K562 (cell line): ENCODE results near the gene STK16. TPM values are rescaled to one million over a fixed set of nuclear protein-coding genes. Genes with fewer than 3 reads are reported as not detected.

Source experiments
- AFF1 ChIP-seq, 2 experiments: fragments of 450-650 bp; IDR thresholded peaks; 2 replicates each; pipeline ENCODE4 v1.6.1; 2018; ENCODE audit warnings: mild to moderate bottlenecking in 2 of 2, low read depth in 1 of 2; ENCODE audit not compliant: partially characterized antibody in 2 of 2
- CBX3 ChIP-seq, 2 experiments: IDR thresholded peaks; 1 replicate in 1 of 2; 2 replicates in 1 of 2; pipeline ENCODE4 v1.6.1; 2012; ENCODE audit warnings: inconsistent platforms in 2 of 2, low read length in 2 of 2, borderline replicate concordance in 1 of 2, control low read depth in 1 of 2
- CTBP1 ChIP-seq: fragments of 450-650 bp; IDR thresholded peaks from 2 replicates; pipeline ENCODE4 v1.6.1; 2016; ENCODE audit warnings: borderline replicate concordance
- EHMT2 ChIP-seq: fragments of 450-650 bp; IDR thresholded peaks from 2 replicates; pipeline ENCODE4 v1.6.1; 2018; ENCODE audit warnings: antibody characterized with exemption
- FOS ChIP-seq: IDR thresholded peaks from 3 replicates; pipeline ENCODE4 v1.6.1; 2011; ENCODE audit not compliant: insufficient read length; ENCODE audit errors: extremely low read depth
- FOXJ3 ChIP-seq: sonication (generic); formaldehyde crosslinking; IDR thresholded peaks from 2 replicates; pipeline ENCODE4 v1.4.0; 2020; ENCODE audit warnings: mild to moderate bottlenecking, missing genetic modification reagents
- KLF6 ChIP-seq: fragments of 250-450 bp; sonication (Bioruptor Pico); IDR thresholded peaks from 2 replicates; pipeline ENCODE4 v1.4.0; 2020; ENCODE audit warnings: mild to moderate bottlenecking, moderate library complexity, borderline replicate concordance
- L3MBTL2 ChIP-seq: fragments of 450-650 bp; IDR thresholded peaks from 2 replicates; pipeline ENCODE4 v1.6.1; 2016; ENCODE audit warnings: mild to moderate bottlenecking, moderate library complexity
- MCM5 ChIP-seq: fragments of 450-650 bp; IDR thresholded peaks from 2 replicates; pipeline ENCODE4 v1.6.1; 2016; ENCODE audit warnings: low read depth
- TSC22D4 ChIP-seq: fragments of 450-650 bp; IDR thresholded peaks from 2 replicates; pipeline ENCODE4 v1.6.1; 2016; ENCODE audit warnings: missing genetic modification characterization, missing biosample characterization, control low read depth
- VEZF1 ChIP-seq: fragments of 200-800 bp; sonication (Bioruptor generic); IDR thresholded peaks from 2 replicates; pipeline ENCODE4 v1.6.1; 2017; ENCODE audit warnings: missing genetic modification characterization, missing compliant biosample characterization
- ZBTB34 ChIP-seq: fragments of 250-450 bp; sonication (Bioruptor Pico); IDR thresholded peaks from 2 replicates; pipeline ENCODE4 v1.8.0; 2021; ENCODE audit warnings: mild to moderate bottlenecking, moderate library complexity
- ZNF239 ChIP-seq: fragments of 250-450 bp; sonication (Bioruptor Pico); IDR thresholded peaks from 2 replicates; pipeline ENCODE4 v1.4.0; 2020; ENCODE audit warnings: mild to moderate bottlenecking
- ZNF778 ChIP-seq: fragments of 450-650 bp; formaldehyde crosslinking; IDR thresholded peaks from 2 replicates; pipeline ENCODE4 v1.4.0; 2020; ENCODE audit warnings: mild to moderate bottlenecking, moderate library complexity
- polyA plus RNA-seq, 8 experiments: library from polyadenylated mRNA; depleted of rRNA in 4 of 8; stranded (reverse) in 5 of 8; unstranded in 3 of 8; fragments of >200 nt; fragmentation: Nextera tagmentation in 2 of 8; fragmentation: Illumina TruSeq in 1 of 8; extraction: Ambion mirVana in 2 of 8; extraction: Trizol in 1 of 8; gene quantifications; 2 replicates each; pipeline versions ENCODE4 v1.2.1 to v1.2.3, GENCODE V29; 2011 to 2014; ENCODE audit warnings: inconsistent platforms in 1 of 8, missing spikeins in 1 of 8
- total RNA-seq, 7 experiments: library from RNA; depleted of rRNA in 6 of 7; stranded (reverse); fragments of >200 nt in 6 of 7; fragmentation: Illumina TruSeq in 2 of 7; extraction: Trizol in 2 of 7; gene quantifications; 2 replicates each; pipeline versions ENCODE4 v1.2.1 to v1.2.3, GENCODE V29; 2011 to 2021; ENCODE audit warnings: low replicate concordance in 1 of 7
- TF ChIP-seq, protein P1 (sequence below), 2 experiments: fragments of 250-450 bp in 1 of 2; fragments of 450-650 bp in 1 of 2; sonication (Bioruptor Pico) in 1 of 2; IDR thresholded peaks; 2 replicates each; pipeline versions ENCODE4 v1.6.1 to v1.8.0; 2016 to 2021; ENCODE audit warnings: mild to moderate bottlenecking in 2 of 2, moderate library complexity in 2 of 2, missing compliant biosample characterization in 1 of 2, missing genetic modification characterization in 1 of 2

The STK16 gene
- total and polyA plus RNA-seq, 9 of the 15 experiments (the other 6 are each of a cell fraction or from before 2014, with no cell fraction given), result 5.4 to 36.2 (median 17.8) TPM

DNA sequence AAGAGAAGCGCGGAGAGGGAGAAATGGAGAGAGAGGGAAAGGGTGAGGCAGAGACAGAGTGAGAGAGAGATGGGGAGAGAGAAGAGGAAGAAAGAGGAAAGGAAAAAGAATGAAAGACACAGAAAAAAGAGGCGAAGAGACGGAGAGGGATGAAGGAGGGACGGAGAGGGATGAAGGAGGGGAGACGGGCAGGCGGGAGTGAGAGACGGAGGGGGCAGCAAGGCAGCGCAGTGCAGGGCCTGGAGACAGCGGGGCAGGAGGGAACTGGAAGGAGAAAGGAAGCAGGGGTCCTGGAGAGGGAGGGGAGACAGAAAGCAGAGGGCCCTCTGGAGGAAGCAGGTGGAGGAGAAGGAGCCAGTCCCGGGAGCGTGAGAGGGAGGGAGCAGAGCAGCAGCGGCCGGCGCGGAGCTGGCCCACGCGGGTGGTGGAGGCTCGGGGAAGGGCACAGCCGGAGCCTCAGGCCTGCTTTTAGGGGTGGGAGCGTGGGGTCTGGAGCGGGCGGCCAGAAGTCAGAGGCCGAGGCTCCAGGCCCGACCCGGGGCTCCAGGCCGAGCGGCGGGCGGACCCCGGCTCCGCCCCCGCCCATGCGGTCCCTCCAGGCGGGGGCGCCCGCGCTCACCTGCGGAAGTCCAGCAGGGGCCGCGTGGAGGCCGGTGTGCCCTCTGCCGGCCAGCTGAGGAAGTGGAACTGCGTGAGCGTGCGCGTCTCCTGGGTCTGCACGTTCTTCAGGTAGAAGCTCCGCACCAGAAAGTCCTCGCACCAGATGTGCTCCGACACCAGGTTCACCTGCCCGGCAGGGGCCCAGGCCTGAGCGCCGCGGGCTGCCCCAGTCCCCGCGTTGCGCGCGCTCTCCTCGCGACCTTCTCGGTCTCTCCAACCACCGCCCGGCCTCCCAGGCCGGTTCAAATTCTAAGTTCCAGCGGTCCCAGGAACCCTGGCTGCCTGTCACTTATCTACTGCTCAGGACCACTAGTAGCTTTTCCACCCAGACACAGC, 49.4 kb downstream of the STK16 start (continued):
- TF ChIP-seq ZNF239 (CRISPR knock-in tag) (no peak), AFF1 (IDR thresholded peaks at IDR 0.05; ENCODE audit: low read depth in 1 of 2, partially characterized antibody in 2 of 2) (no peak), TSC22D4 (tag) (no peak), MCM5 (no peak), CBX3 (IDR thresholded peaks at IDR 0.05; ENCODE audit: borderline replicate concordance in 1 of 2, low read length in 2 of 2) (peak in 1 of 2 experiments; percentile 37; a peak in 1 of 3 replicates), VEZF1 (peak; percentile 73), CTBP1 (peak; percentile 65), FOS (no peak), EHMT2 (no peak), ZBTB34 (CRISPR knock-in tag) (no peak), L3MBTL2 (peak; percentile 88), KLF6 (CRISPR knock-in tag) (no peak), ZNF778 (CRISPR knock-in tag) (no peak), FOXJ3 (CRISPR knock-in tag) (no peak)
- TF ChIP-seq, protein P1, sequence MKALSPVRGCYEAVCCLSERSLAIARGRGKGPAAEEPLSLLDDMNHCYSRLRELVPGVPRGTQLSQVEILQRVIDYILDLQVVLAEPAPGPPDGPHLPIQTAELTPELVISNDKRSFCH (CRISPR knock-in tag; IDR thresholded peaks at IDR 0.05), result no peak
- TF ChIP-seq, protein P1 (tag; IDR thresholded peaks at IDR 0.05), result peak; percentile 76
